ENCODE data around the gene FAM151A.

FAM151A gene

DNA sequence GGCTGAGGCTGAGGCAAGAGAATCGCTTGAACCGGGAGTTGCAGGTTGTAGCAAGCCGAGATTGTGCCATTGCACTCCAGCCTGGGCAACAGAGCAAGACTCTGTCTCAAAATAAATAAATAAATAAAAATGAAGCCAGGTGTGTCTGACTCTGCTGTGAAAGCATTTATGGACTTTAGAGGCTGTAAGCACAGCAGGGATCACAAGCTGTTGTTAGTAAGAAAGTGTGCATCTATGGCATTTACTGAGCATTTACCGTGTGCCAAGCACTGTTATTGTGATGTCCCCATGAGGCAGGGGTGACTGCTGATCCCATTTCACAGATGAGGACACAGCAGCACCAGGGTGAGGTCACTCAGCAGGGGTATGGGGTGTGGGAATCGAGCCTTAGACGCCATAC is 20.1 kb downstream of the FAM151A start:
- DNase-seq: no peak

DNA sequence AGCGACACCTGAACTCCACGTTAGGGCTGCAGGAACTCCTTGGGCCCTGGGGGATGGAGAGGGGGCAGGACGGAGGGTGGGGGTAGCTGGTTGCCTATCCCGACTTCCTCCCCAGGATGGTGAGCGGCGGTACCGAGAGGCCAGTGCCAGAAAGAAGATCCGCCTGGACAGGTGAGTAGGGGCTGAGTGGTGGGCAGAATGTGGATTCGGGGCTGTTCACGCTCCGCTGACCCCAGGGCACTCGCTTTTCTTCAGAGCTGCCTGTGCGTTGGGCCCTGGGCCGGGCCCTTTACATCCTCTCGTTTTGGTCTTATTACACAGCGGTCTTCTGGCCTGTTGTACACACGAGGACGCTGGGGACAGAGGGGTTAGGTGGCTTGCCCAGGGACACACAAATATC is 20.8 kb downstream of the FAM151A start:
- no peak for DNase-seq

DNA sequence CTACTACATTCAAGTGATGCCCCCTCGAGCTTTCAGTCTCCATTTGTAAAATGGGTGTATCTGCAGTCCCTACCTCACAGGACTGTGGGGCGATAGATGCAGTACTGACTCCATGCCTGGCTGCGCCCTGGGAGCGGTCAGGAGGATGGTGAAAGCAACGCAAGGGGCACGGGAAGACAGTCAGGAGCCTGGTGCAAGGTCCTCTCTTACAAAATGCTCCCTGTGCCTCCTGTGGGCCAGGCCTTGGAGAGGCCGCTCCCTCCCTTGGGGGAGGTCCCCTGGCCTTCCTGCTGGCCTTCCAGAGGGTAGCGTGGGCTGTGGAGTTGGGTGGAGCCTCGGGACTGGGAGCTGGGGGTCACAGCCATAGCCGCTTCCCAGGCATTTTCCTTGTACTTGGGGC is 21.6 kb downstream of the FAM151A start:
- no peak for DNase-seq

DNA sequence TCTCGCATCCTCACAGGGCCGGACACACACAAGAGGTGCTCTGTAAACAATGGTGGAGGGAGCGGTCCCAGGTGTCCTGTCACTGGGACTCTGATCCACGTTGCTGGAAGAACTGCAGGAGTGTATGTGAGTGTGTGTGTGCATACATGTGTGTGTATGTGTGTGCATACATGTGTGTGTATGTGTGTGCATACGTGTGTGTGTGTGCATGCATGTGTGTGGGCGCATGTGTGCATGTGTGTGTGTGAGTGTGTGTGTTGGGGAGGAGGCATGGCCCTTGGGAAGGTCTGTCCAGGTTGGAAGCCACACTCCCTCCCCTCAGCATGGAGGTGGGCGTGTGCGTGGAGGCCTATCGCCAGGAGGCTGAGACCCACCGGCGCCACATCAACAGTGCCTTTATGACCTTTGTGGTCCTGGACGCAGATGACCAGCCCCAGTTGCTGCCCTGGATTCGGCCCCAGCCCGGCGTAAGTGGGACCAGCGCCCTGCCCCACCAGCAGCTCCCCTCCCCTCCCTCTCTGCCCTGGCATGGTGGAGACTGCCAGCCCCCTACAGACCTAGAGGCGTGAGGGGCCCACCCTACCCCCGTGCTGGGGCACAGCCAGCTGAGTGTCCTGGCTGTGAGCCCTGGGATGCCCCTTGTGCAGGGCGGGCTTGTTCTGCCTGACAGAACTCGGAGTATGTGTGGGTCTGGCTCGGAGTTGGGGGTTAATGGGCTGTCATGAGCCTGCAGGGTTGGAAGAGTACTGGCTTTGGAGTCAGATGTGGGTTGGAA is 22.2 kb downstream of the FAM151A start:
- no peak for DNase-seq

DNA sequence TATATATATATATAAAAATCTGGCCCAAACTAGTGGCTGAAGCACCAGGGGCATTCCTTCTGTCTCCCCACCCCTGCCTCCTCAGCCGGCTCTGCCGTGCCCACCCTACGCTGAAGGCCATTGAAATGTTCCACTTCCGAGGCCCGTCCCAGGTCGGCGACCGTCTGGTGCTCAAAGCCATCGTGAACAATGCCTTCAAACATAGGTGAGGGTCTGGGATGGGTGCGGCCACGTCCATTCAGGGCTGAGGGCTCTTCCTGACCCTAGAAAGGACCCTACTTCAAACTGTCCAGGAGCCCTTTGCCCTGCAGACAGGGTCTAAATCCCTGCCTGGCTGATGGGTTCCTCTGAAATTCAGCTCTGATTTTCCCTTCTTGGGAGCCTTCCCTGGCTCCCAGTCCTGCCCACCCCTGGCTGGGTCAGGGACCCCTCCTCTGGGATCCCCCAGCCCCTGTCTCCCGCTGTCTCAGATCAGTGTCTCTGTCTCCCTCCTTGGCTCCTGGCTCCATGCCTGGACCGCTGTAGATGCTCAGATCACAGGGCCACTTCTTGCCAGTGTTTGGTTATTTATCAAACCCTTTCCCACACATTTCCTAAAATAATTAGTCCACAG is 24.0 kb downstream of the FAM151A start:
- no peak for DNase-seq

DNA sequence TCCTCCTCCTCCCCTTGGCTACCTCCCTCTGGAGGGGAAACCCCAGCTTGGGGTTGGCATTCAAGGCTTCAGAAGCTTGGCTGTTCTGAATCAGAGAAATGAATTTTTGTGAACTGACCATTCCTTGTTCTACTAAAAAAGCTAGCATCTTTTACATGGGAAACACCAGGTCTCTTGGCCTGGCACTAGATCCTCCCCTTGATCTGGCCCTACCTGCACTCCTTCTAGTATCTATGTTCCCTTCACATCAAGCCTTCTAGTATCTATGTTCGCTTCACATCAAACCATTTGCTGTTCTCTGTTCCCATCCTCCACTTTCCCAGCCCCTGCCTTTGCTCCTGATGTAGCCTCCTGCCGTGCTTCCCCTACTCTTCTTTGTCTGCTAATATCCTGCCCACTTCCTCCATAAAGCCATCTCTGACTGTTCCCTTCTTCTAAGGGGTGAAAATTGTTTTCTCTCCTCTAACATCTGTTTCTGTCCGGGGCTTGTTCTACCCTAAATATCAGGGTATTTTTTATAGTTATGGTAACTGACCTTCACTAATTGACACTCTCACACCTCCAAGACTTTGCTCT is 25.8 kb downstream of the FAM151A start:
- no peak for DNase-seq

DNA sequence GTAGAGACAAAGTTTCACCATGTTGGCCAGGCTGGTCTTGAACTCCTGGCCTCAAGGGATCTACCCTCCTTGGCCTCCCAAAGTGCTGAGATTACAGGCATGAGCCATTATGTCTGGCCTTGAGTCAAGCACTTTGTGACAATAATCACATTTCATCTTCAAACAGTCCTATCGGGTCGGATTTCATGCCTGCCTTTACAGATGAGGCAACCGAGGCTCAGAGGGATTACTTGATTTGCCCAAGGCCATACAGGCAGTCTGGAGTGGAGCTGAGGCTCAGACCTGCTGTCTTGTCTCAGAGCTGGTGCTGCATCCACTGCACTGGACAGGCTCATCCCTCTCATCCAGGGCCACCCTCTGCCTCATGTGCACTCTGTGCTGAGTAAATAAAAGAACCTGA is 26.6 kb downstream of the FAM151A start:
- no peak for DNase-seq

DNA sequence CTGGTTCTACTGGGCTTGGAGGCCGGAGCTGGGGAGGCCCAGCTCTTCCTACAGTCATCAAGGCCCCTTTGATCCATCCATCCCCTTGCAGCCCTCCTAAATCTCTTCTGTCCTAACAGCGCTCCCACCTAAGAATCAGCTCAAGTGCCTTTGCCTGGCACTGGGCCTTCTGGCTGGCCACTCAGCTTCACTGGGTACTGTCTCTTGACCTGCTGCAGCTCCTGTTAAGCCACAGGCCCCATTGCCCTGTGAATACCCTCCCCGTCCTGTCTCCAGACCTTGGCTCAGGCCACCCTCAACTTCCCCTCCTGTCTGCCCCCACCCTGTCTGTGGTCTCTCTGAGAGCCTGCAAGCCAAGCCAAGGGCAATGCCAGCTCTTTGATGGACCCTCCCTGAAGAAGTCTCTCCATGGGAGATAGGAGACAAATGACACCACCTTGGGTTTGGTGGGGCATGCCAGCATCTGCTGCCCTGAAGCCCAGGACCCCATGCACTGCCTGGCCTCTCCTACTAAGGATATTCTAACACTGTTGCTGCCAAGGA is 27.3 kb downstream of the FAM151A start:
- DNase-seq: no peak

DNA sequence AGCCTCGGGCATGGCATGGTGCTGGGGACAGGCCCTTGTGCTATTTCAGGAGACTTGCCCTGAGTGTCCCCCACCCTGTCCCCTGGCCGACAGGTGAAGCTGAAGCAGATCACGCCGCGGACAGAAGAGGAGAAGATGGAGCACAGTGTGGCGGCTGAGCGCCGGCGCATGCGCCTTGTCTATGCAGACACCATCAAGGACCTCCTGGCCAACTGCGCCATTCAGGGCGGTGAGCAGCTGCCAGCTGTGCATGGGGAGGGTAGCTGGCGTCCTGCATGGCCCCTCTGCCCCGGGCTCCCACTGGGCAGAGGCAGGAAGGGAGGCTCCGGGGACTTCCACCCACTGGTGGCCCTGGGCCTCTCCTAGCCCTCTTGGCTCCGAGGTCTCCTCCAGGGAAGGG is 28.9 kb downstream of the FAM151A start:
- DNase-seq: no peak

DNA sequence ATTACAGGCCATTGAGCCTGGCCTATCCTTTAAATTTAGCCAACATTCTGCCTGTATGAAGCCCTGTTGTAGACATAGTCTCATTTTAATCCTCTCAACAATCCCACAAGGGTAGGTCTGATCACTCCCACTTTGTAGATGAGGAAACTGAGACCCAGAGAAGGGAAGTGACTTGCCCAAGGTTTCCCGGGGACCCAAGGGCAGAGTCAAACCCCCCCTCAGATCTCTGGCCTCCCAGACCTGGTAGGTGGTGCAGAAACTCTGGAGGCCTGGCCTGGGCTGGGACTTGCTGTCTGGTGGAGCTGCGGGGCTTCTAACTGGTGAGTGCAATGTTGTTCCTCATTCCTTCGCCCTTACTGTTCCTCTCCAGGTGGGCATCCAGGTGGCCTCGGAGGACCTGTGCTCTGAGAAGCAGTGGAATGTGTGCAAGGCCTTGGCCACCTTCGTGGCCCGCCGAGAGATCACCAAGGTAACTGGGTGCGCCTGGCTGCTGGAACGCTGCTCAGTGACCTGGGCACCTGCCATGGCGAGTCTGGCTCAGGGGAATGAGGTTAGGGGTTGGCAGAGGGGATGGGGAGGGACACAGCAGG is 29.7 kb downstream of the FAM151A start:
- DNase-seq: no peak

DNA sequence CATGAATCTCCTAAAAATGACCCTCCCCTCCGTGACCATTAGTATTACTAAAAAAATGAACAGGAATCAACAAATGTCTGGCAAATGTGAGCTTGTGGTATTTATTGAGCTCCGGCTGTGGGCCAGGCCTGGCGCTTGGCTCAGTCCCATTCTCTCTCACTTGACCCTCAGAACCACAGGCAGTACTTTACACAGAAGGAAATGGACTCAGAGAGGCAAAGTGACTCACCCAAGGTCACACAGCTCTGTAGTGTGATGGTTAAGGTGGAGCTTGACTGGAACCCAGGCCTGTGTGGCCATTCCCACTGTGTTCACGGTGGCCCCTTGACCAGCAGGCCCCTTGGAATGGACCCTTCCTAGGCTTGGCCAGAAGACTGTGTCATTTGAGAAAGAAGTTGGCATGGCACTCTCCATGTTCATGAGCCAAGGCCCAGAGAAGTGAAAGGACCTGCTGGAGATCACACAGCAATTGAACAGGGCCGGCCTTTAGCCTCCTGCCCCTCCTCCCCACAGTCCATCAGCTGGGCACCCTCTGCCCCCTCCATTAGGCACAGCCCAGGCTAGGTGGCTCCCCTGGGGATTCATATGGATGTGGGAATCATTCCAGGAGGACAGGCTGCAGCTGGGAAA is 32.1 kb downstream of the FAM151A start:
- DNase-seq: no peak

DNA sequence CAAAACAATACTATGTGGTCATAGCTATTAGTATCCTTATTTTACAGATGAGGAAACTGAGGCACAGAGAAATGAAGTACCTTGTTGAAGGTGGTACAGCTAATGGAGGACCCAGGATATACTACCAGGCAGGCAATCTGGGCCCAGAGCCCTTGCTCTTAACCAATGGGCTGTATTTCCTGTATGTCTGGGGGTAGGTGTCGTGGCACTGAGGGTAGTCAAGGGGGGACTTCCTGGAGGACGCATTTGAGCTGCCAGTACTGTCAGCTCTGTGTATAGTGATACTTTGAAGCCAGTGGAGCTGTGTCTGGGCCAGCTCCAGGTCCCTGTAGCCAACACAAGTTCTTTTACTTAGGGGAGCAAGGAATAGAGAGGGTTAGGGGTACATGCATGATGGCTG is 34.9 kb downstream of the FAM151A start:
- no peak for DNase-seq

DNA sequence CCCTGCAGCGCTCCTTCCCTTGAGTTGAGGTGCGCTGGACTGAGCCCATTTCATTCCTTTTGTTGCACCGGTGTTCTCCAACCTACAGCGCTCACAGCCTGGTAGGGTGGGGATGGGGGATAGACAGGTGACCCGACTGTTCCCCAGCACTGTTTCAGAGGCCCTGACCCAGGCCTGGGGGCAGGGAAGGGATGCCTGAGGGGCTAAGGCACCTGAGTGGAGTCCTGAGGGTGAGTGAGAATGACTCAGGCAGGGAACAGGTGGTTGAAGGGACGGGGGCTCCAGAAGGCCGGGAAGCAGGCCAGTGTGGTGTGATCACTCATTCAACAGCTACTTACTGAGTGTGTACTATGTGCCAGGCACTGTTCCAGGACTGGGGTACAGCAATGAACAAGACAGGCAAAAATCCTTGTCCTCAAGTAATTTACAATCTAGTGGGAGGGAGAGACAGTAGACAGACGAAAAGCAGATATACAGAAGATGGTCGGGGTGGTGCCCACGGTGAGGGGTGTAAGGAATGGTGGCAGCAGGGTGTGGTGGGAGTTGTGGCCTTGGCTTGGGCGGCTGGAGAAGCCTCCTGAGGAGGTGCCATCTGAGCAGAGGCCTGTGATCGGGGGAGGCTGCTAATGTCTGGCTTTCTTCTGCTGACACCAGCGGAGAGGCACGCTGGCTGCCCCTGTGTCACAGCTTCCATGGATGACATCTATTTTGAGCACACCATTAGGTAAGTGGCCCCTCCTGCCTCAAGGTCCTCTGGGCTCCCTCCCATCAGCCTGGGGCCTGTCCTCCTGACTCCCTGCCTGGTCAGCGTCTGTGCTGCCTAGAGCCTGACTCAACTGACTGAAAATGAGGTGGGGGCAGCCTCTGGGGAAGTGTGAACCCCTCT is 37.9 kb downstream of the FAM151A start:
- no peak for DNase-seq

DNA sequence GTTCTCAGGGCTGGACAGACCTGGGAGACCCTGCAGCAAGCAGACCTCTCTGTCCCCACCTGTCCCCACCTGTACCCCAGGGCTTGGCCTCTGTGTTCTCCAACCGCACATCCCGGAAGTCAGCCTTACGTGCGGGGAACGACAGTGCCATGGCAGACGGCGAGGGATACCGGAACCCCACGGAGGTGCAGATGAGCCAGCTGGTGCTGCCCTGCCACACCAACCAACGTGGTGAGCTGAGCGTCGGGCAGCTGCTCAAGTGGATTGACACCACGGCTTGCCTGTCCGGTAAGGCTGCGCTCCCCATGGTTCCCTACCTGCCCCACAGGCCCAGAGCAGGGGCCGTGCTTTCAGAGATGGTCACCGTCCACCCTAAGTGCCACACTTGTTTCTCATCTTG is 38.8 kb downstream of the FAM151A start:
- no peak for DNase-seq

DNA sequence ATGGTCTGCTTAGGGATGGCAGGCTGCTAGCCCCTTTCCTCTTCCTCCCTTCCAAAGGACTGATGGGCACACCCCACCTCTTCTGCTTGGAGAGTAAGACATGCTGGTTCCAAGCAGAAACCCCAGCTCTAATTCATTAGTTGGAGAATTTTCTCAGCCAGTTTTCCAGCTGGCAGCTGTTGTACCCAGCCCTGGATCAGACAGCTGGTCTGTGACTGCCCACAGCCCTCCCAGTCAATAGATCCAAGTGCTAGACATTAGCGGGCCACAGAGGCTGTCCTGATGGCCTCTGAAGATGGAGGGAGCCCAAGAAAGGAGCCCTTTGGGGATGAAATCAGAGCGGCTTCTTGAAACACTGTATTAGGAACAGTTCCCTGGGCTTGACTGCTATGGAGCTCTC is 39.5 kb downstream of the FAM151A start:
- no peak for DNase-seq

DNA sequence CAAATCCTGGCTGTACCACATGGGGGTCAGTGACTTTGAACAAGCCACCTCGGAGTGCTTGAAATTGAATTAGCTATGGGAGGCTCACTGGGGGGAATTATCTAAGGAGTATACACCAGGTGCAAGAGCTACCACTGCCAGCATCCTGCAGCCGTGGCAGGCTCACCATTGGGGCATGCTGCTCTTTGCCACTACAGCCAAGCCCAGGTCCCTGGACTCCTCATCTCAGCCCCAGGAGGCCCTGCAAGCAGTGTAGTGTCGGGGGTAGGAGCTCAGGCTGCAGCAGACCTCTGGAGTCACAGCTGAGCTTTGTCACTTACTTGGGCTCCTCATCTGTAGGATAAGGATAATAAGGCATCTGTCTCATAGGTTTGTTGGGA is 40.0 kb downstream of the FAM151A start:
- DNase-seq: no peak

DNA sequence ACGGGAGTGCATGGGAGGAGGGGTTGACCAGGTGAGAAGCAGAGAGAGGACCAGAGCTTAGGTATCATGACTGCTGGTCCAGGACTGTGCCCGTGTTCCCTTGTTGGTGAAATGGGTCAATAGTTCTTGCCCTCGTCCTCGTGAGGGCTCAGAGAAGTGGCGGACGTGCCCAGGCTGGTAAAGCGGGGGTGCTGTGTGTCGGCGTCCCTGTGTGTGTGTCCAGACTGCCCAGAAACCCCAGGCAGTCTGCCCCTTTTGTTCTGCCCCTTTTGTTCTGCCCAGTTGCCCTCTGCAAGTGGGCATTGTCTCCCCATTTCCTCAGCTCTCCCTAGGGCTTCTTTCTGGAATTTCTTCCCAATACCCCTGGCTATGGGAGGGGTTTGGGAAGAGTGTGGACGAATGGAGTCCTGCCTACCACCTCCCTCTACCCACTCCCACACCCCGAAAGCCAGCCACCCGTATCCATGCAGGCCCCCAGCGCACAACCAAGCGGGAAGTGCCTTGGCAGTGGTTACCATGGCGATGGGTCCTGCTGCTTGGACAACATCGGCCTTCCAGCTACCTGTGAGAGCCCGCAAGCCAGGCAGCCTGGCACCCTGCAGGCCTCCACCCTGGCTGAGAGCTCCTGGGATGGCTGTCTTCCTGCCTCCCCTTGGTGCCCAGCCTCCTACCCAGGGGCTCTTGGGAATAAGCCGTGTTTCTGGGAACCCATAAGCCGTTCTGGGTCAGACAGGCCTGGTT is 40.6 kb downstream of the FAM151A start:
- DNase-seq: no peak

DNA sequence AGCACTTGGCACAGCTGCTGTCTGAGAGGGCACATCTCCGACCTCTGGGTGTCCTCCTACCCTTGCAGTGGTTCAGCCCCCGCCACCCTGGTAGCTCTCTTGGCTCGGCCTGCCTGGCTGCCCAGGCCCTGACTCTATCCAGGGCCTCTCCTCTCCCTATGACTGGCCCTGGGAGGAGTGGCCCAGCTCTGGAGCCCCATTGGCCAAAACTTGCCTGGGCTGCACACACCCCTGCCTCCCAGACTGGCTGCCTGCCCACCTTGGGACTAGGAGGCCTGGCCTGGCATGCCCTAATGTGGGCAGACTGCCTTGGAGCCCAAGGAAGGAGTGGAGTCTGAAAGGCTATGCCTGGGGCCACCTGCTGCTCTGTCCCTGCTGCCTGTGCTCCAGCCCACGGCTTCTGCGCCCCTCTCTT is 41.7 kb downstream of the FAM151A start:
- DNase-seq: no peak

DNA sequence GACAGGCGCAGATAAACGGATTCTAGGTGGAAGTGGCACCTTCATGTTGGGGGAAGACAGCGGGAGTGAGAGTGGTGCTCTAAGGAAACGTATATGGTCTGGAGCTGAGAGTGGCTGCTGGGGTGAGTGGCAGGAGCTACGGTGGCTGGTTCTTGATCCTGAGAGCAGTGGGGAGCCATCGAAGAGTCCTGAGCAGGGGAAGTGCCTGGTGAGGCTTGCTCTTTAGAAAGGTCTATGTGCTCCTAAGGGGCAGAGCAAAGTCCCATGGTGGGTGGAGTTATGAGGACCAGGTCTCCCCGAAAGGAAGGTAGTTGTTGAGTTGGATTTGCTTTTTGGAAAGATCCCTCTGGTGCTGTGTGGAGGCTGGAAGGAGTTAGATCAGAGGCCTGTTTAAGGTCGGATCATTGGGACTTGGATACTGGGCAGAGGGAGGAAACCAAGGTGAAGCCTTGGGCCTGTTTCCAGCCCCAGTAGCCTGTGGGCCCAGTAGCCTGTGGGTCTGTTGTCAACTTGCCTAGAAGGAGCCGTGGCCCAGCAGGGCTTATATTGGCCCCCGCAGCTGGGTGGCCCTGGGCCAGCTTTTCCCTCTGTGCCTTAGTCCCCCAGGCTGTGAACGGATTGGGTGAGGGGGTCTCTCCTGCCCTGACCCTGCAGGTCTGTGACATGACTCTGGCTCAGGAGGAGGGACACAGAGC is 42.3 kb downstream of the FAM151A start:
- DNase-seq: no peak

DNA sequence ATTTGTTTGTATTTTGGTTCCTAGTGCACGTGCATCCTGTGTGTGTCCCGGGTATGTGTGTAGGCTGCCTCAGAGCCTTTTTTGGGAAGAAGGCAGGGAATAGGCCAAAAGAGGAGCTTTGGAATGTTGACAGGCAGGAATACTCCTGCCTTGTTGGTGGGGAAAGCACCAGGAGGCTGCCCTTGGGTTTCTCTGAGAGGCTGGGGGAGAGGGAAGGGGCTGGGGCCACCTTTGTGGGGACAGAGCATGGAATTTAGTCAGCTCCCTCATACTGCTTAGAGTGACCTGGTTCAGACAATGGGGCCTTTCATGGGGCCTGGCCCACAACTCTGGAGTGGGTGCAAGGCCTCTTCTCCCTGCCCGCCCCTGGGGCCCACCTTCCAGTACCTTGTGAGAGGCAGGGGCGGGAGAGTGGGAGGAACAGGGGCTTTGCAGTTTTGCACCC is 44.0 kb downstream of the FAM151A start:
- DNase-seq: no peak

DNA sequence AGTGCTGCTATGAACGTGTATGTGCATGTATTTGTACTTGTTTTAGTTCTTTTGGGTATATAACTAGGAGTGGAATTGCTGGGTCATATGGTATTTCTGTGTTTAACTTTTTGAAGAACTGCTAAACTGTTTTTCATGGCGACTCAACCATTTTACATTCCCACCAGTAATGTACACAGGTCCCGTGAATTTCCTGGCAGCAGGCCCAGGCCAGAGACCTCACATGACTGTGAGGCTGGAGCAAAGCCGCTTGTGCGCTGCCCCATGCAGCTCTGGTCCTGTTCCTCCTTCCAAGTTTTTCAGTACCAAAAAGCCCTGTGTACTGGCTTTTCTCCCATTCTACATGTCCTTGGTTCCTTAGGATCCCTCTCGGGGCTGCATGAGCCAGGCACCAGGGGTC is 45.7 kb downstream of the FAM151A start:
- DNase-seq: no peak
